HUES48 (cell line): Measurements from ENCODE around the gene CDC45.
"Not testable (repeated sequence)": the region's sequence is repeated elsewhere in the genome, so short reads cannot be mapped to it uniquely, and the experiment has no call there.

Source experiments
- H3K27ac ChIP-seq: one replicate; pipeline ENCODE4 v1.7.0; 2013; ENCODE audit warnings: low read depth, low read length, inconsistent platforms
- H3K27me3 ChIP-seq: 2 replicates; pipeline ENCODE4 v1.6.1; 2013; ENCODE audit warnings: mild to moderate bottlenecking, low read length; ENCODE audit not compliant: control insufficient read depth, insufficient read depth
- H3K36me3 ChIP-seq: 2 replicates; pipeline ENCODE4 v1.6.1; 2013; ENCODE audit warnings: low read length; ENCODE audit not compliant: control insufficient read depth, insufficient read depth
- H3K4me1 ChIP-seq: 2 replicates; pipeline ENCODE4 v1.6.1; 2013; ENCODE audit warnings: mild to moderate bottlenecking, low read length; ENCODE audit not compliant: control insufficient read depth, insufficient read depth
- H3K4me3 ChIP-seq: 2 replicates; pipeline ENCODE4 v1.5.1; 2013; ENCODE audit warnings: mild to moderate bottlenecking, low read depth, low read length
- H3K9ac ChIP-seq: 2 replicates; pipeline ENCODE4 v1.6.1; 2013; ENCODE audit warnings: mild to moderate bottlenecking, low read depth, low read length, moderate library complexity
- H3K9me3 ChIP-seq: 2 replicates; pipeline ENCODE4 v1.6.1; 2013; ENCODE audit warnings: low read length; ENCODE audit not compliant: control insufficient read depth, insufficient read depth

Gene CDC45

DNA sequence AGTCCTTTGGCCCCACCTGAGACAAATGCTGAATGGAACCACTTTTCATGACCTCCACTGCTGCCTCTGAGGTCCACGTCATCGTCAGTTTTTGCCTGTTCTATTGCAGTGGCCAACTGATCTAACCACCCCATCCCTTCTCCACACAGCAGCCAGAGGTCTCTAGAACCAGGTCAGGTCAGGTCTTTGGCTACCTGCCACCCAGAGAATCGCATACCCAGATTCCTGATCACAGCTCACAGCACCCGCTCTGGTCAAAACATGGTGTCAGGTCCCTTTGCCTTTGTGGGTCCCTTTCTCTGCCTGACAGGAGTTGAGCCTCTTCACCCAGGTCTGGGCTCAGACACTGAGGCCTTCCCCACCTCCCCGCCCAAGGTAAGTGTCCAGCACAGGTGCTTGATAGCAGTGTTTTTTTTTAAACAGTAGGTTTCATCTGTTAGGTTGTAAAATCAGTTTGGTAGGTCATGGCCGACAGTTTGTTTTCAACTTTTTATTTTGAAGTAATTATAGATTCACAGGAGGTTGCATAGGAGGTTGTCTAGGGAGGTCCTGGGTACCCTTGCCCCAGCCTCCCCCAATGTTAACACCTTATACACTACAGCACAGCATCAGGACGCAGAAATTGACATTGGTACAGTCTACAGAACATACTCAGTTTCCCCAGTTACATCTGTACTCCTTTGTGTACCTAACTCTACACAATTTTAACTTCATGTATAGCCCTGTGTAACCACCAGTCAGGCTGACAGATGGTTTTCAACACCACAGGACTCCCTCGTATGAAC is 39.1 kb upstream of the CDC45 start:
- H3K9me3 ChIP-seq = no peaks in the 10 kb centered on the region
- no peaks in the 10 kb centered on the region for H3K4me1 ChIP-seq
- H3K36me3 ChIP-seq = peaks cover 21% of the 10 kb centered on the region
- no peaks in the 10 kb centered on the region for H3K27me3 ChIP-seq
- no peak overlapping the region for H3K4me3 ChIP-seq
- no peak overlapping the region for H3K27ac ChIP-seq
- H3K9ac ChIP-seq = no peak overlapping the region

DNA sequence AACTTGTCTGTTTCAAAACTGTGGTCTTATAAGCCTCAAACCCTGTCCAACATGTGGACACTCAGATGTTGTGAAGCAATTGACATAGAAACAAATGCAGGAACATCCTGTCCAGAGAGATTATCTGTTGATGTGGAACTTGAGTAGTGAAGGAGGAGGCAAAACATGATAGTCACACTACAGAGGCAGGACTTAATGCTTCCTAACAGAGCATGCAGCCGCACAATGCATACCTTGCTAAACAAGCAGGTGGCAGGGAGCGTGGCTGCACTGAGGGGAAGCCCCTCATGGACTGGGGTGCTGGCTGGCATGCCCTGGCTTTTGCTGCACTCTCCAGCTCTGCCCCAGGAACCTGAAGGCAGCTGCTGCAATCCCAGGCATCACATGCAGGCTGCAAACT is 37.6 kb upstream of the CDC45 start:
- Histone ChIP-seq H3K36me3 (peaks cover 23% of the 10 kb centered on the region), H3K27ac (no peak overlapping the region), H3K9ac (no peak overlapping the region), H3K4me3 (no peak overlapping the region), H3K9me3 (no peaks in the 10 kb centered on the region), H3K27me3 (peaks cover 8% of the 10 kb centered on the region; the same call in 1 of the 2 replicates), H3K4me1 (peaks cover 5% of the 10 kb centered on the region; the same call in 1 of the 2 replicates)

DNA sequence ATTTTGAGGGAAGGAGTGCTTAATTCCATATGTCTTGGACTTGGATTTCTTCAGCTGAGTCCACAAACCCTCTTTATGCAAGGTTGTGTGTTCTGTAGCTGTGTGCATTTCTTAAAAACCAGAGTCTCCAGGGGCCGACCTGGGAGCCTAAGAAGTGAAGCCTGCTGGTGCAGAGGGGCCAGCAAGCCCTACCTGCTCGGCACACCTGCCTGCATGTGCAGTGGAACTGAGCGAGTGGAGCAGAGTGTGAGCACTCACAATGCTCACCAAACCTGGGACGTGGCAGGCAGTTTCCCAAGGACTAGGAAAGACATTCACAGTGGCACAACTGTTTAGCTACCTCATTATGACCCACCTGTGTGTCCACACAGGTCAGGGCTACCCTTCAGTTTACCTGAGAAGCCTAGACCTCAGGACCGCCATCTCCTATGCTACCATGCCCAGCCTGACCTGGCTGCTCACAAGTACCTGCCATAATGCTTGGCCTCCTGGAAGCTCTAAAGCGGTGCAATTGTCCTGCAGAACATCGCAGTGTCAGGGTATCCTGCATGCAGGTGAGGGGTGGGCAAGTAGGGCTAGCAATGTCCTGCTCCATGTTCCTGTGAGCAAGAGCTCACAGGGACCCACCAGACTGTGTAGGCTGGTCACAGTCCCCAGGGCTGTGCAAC is 36.0 kb upstream of the CDC45 start:
- Histone ChIP-seq H3K4me1 (peaks cover 5% of the 10 kb centered on the region; the same call in 1 of the 2 replicates), H3K9ac (no peak overlapping the region), H3K4me3 (no peak overlapping the region), H3K36me3 (peaks cover 23% of the 10 kb centered on the region), H3K9me3 (no peaks in the 10 kb centered on the region), H3K27me3 (peaks cover 8% of the 10 kb centered on the region; the same call in 1 of the 2 replicates), H3K27ac (no peak overlapping the region)

DNA sequence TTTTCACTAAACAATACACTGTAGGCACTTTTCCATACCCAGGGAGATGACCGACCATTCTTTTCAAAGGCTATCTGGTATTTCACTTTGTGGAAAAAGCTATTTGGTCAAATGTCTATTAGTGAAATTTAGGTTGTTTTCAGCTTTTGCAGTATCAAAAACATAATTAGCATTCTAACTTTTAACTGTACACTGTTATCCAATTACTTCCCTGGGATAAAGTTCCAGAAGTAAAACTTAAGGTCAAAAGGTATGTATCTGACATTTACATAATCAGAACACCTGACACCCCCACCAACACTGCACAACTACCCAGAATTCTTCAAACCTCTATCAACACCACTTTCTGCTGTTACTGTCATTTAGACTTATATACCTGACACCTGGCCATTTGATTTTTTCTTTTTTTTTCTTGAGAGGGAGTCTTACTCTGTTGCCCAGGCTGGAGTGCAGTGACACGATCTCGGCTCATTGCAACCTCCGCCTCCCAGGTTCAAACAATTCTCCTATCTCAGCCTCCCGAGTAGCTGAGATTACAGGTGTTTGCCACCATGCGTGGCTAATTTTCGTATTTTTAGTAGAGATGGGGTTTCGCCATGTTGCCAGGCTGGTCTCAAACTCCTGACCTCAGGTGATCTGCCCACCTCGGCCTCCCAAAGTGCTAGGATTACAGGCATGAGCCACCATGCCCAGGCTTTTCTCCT is 34.3 kb upstream of the CDC45 start:
- not testable (repeated sequence) for H3K27ac ChIP-seq, H3K4me1 ChIP-seq, H3K4me3 ChIP-seq, H3K9me3 ChIP-seq, H3K27me3 ChIP-seq, H3K9ac ChIP-seq
- peaks cover 39% of the 10 kb centered on the region for H3K36me3 ChIP-seq

DNA sequence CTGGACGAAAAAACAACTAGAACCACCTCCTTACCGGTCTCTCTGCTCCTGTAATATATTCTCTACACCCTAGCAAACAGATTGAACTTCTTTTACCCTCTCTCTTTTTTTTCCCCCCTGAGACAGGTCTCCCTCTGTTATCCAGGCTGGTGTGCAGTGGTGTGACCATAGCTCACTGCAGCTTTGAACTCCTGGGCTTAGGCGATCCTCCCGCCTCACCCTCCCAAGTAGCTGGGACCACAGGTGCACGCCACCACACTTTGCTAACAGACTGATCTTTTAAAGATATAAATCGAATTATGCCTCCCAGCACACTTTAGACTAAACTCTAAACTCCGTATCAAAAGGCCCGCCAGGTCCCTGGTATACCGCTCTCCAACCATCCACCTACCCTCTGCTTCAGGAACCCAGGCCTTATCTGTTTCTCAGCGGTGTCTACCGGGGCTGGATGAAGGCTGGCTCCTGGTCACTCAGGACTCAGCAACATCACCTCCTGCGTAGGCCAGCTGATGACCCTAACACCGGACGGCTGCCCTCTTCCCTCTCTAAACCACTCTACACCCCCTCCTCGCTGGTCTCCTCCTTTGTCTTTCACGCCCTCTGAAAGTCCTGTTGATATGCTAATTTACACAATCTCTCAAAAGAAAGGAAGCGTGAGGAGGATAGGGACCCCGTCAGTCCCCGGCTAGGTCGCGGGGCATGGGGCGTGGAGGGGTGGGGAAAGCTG is 33.0 kb upstream of the CDC45 start:
- Histone ChIP-seq H3K27ac (peak overlapping the region; percentile 97), H3K27me3 (peaks cover 8% of the 10 kb centered on the region; the same call in 1 of the 2 replicates), H3K36me3 (peaks cover 52% of the 10 kb centered on the region), H3K9me3 (no peaks in the 10 kb centered on the region), H3K9ac (peak overlapping the region; percentile 93), H3K4me1 (peaks cover 5% of the 10 kb centered on the region; the same call in 1 of the 2 replicates), H3K4me3 (peak overlapping the region; percentile 70)

DNA sequence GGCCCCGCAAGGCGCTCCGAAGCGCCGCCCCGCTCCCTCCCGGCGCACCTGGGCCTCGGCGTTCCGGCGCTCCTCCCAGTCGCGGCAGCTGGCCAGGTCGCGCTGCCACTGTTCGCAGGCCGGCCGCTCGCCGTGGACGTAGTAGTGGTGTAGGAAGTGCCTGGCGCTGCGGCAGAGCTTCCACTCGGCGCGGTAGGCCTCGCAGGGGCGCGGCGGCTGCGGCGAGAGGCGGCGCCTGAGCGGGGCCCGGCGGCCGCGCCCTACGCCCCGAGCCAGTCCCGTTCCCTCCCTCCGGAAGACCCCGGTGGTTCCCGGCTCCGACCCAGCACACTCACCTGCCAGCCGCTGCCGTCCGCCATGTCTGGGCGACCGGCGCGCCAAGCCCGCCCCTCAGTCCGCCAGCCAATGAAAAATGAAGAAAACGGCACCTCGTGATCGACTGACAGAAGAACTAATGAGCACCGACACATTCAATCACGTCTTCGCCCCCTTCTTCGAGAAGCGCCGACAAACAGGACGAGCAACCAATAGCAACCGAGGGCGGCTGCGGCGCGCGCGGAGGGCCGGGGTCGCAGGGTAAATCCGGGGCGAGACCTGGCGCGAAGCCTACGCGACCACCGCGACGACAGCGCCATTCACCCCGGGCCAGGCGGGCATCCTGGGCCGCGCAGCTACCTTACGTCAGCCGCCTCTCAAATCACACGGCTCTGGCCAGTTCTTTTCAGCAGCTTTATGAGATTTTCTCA is 32.2 kb upstream of the CDC45 start, which contains the start of gene C22orf39:
Gene C22orf39 (minus strand): TSS at position 382 of the 746 bp plus-strand sequence. CDS start 23 bp downstream, at position 359.
- Histone ChIP-seq H3K9ac (peak within 1 kb of the TSS; percentile 93), H3K4me1 (peaks cover 5% of the 10 kb centered on the region; the same call in 1 of the 2 replicates), H3K36me3 (peaks cover 56% of the 10 kb centered on the region), H3K9me3 (no peaks in the 10 kb centered on the region), H3K27ac (peak within 1 kb of the TSS; percentile 97), H3K27me3 (peaks cover 8% of the 10 kb centered on the region; the same call in 1 of the 2 replicates), H3K4me3 (peak within 1 kb of the TSS; percentile 70)

DNA sequence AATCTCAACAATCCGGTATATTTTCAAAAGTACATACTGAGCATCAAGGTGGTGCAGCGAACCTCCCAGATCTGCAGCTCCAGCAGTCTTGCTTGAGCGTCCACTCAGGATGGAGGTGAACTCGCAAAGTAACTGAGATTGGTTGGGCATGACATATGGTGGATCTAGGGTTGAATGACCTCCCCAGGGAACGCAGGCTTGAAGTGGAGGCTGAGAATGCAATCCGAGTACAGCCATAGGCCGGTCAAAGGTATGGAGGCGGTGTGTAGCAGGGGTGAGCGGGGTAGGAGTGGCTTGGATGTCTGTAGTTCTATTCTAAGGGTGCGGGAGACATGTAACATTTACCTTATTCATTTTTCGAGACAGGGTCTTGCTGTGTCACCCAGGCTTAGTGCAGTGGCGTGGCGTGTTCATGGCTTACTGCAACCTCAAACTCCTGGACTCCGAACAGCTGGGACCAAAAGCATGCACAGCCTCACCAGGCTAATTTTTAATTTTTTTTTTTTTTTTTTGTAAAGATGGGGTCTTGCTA is 31.6 kb upstream of the CDC45 start:
- H3K4me1 ChIP-seq = peaks cover 5% of the 10 kb centered on the region; the same call in 1 of the 2 replicates
- H3K9me3 ChIP-seq = no peaks in the 10 kb centered on the region
- H3K27ac ChIP-seq = peak overlapping the region; percentile 70
- peaks cover 8% of the 10 kb centered on the region; the same call in 1 of the 2 replicates for H3K27me3 ChIP-seq
- H3K4me3 ChIP-seq = peak overlapping the region; percentile 70
- H3K9ac ChIP-seq = peak overlapping the region; percentile 69
- peaks cover 62% of the 10 kb centered on the region for H3K36me3 ChIP-seq

DNA sequence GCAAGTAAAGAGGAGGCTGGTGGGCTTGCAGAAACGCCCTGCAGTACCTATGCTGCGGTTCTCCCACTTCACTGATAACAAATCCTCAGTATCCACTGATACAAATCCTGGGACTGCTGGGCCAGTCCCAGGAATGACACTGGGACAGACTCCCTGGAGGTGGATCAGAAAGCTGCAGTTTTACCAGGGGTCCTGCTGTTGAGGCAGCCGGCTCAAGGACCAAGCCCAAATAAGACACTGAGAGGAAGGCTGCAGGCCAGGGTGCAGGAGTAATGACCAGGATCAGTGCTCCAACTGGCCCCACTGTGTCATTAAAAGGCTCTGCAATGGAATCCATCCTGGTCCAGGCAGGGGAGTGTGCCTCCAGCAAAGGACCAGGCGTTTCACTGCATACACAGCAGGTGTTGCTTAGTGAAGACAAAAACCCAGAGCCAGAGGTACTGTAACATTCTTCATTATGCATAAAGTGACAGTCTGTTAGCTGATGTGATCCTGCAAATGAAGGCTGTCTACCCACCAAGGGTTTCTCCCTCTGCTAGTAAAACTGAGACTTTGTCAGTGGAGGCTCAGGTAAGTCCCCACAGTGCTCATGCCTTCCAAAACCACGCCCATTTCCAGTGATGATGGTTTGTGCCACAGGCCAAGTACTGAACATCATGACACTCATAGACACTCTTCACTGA is 30.8 kb upstream of the CDC45 start:
- Histone ChIP-seq H3K4me3 (peak overlapping the region; percentile 70), H3K4me1 (peaks cover 5% of the 10 kb centered on the region; the same call in 1 of the 2 replicates), H3K9ac (no peak overlapping the region), H3K9me3 (no peaks in the 10 kb centered on the region), H3K36me3 (peaks cover 64% of the 10 kb centered on the region), H3K27ac (no peak overlapping the region), H3K27me3 (peaks cover 8% of the 10 kb centered on the region; the same call in 1 of the 2 replicates)

DNA sequence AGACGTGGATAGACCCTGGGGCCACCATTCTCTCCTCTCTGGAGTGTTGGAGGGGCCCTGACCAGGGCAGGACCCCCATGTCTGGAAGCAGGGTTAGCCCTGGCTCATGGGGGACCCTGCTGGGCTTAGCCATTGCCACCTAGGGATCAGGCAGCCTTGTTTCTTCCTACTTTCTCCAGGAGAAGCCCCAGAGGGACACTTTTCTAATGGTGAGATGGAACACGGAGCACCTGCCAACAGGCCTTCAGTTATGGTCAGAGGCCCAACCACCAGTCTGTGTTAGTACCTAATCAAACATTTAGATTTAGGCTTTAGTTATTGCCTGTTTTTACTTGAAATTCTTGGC is 30.3 kb upstream of the CDC45 start:
- no peak overlapping the region for H3K27ac ChIP-seq

More for the DNA sequence above, 30.3 kb upstream of the CDC45 start:
- peaks cover 5% of the 10 kb centered on the region; the same call in 1 of the 2 replicates for H3K4me1 ChIP-seq
- H3K27me3 ChIP-seq = peaks cover 8% of the 10 kb centered on the region; the same call in 1 of the 2 replicates
- no peak overlapping the region for H3K4me3 ChIP-seq
- H3K36me3 ChIP-seq = peaks cover 64% of the 10 kb centered on the region
- H3K9me3 ChIP-seq = no peaks in the 10 kb centered on the region
- H3K9ac ChIP-seq = no peak overlapping the region
